ENCODE measurements around the gene DCTPP1. TPM values are rescaled to one million over a fixed set of nuclear protein-coding genes. Genes with fewer than 3 reads are reported as not detected.

Gene DCTPP1
- total and polyA plus RNA-seq, 2 of the 13 experiments (the other 11 are each of a cell fraction or from before 2014, with no cell fraction given): 54.8 to 74.4 TPM

- peak; percentile 36; the same call in 1 of the 2 replicates for TF ChIP-seq IKZF5 (CRISPR knock-in tag; IDR thresholded peaks at IDR 0.05)
- peak; percentile 48 for TF ChIP-seq PHF5A (CRISPR knock-in tag; IDR thresholded peaks at IDR 0.05; ENCODE audit: low read depth, unreplicated experiment)
- TF ChIP-seq U2AF2 (IDR thresholded peaks at IDR 0.05; ENCODE audit: low read depth, low read length): no peak
- no peak for TF ChIP-seq MYNN (CRISPR knock-in tag; IDR thresholded peaks at IDR 0.05; ENCODE audit: low read depth)
- no peak for TF ChIP-seq ZNF776 (CRISPR knock-in tag; IDR thresholded peaks at IDR 0.05)
- TF ChIP-seq ZNF747 (CRISPR knock-in tag; IDR thresholded peaks at IDR 0.05; ENCODE audit: borderline replicate concordance): no peak; the same call in 1 of the 2 replicates
- TF ChIP-seq ZNF441 (CRISPR knock-in tag; IDR thresholded peaks at IDR 0.05; ENCODE audit: borderline replicate concordance): no peak
- TF ChIP-seq TEAD2 (CRISPR knock-in tag; IDR thresholded peaks at IDR 0.05): no peak
- no peak for TF ChIP-seq PATZ1 (CRISPR knock-in tag; IDR thresholded peaks at IDR 0.05)
Measured at GRCh38 chr16:30437511-30438046, 7.7 kb upstream of the DCTPP1 start (continued).

GRCh38 chr16:30434852-30435251 lies 5.0 kb upstream of the DCTPP1 start:
- CTCF ChIA-PET (ENCODE audit: low intra/inter-chr PET ratio, low total read pairs): no interaction called here
- DNase-seq (ENCODE audit: low spot score) (no peak), ATAC-seq (no peak), FAIRE-seq (no peak)
- no peaks in the 10 kb centered on the region for H3K36me3 ChIP-seq (replicated peaks in 1 of 2; ENCODE audit: control insufficient read depth in 1 of 2, insufficient read depth in 2 of 2, low read length in 2 of 2)
- no peak overlapping the region for H2AFZ ChIP-seq (ENCODE audit: low read length)
- no peaks in the 10 kb centered on the region for H4K20me1 ChIP-seq (ENCODE audit: insufficient read depth, low read length)
- no peak overlapping the region for H3K27ac ChIP-seq (ENCODE audit: extremely low read length, insufficient read depth, low read length)
- POLR2A ChIA-PET: interaction anchor here (0.6 to 0.7 kb wide), 2 partner anchors 12 to 66 kb away, joined by 3 read pairs; no protein-coding TSS in a partner anchor
- no peak overlapping the region for H3K4me3 ChIP-seq (replicated peaks in 1 of 3; ENCODE audit: insufficient read depth in 1 of 3, low read depth in 2 of 3, low read length in 3 of 3)
- WGBS (ENCODE audit: low lambda C conversion rate): 61% methylated on average over 4 of the region's 4 CpGs
- TF ChIP-seq MZF1 (CRISPR knock-in tag; IDR thresholded peaks at IDR 0.05; ENCODE audit: borderline replicate concordance): no peak
- no peak for TF ChIP-seq NR0B2 (CRISPR knock-in tag; IDR thresholded peaks at IDR 0.05)
- TF ChIP-seq ZNF550 (CRISPR knock-in tag; IDR thresholded peaks at IDR 0.05; ENCODE audit: borderline replicate concordance): no peak
- no peak for TF ChIP-seq ZNF891 (CRISPR knock-in tag; IDR thresholded peaks at IDR 0.05)
- TF ChIP-seq JDP2 (CRISPR knock-in tag; IDR thresholded peaks at IDR 0.05; ENCODE audit: borderline replicate concordance): no peak
- TF ChIP-seq NCOA5 (CRISPR knock-in tag; IDR thresholded peaks at IDR 0.05): no peak
- no peak for TF ChIP-seq SIN3A (IDR thresholded peaks at IDR 0.05; ENCODE audit: borderline replicate concordance, low read depth, low read length)
- no peak for TF ChIP-seq ZNF740 (CRISPR knock-in tag; IDR thresholded peaks at IDR 0.05)
- TF ChIP-seq CHCHD3 (CRISPR knock-in tag; IDR thresholded peaks at IDR 0.05): no peak
- no peak for TF ChIP-seq TBL1XR1 (IDR thresholded peaks at IDR 0.05; ENCODE audit: borderline replicate concordance, low read length, partially characterized antibody)
- no peak for TF ChIP-seq YEATS4 (CRISPR knock-in tag; IDR thresholded peaks at IDR 0.05; ENCODE audit: borderline replicate concordance)
- H3K79me2 ChIP-seq (ENCODE audit: insufficient read depth, low read length): peaks cover under 1% of the 10 kb centered on the region
- peaks cover 54% of the 10 kb centered on the region for H3K4me1 ChIP-seq (ENCODE audit: insufficient read depth, low read length)
- H3K9me3 ChIP-seq (ENCODE audit: low read length): no peaks in the 10 kb centered on the region
- intact Hi-C loops (cut with micrococcal nuclease; ENCODE audit: unreplicated experiment) (loop anchor here (2.0 kb wide), 1 partner anchor 56 kb away; no protein-coding TSS in a partner anchor), in situ Hi-C loops (cut with HindIII; ENCODE audit: extremely low pct_ligation_motif_present, low pct_unique_long_range_greater_than_20kb) (loop anchor here (10.0 kb wide), 1 partner anchor 170 kb away; no protein-coding TSS in a partner anchor)
- no peak overlapping the region for H3K4me2 ChIP-seq (ENCODE audit: low read depth, low read length)
- BruUV-seq (replicated peaks): no TSS peak
- no peak overlapping the region for H3K9ac ChIP-seq (ENCODE audit: insufficient read depth, low read depth, low read length)
- peaks cover 0 to 5% of the 10 kb centered on the region in 2 experiments; a peak in 2 of 5 replicates for H3K27me3 ChIP-seq (ENCODE audit: control insufficient read depth in 1 of 2, insufficient read depth in 2 of 2, low read length in 2 of 2)

All from HepG2 (cell line).